K562 (cell line): ENCODE data around the gene HIVEP2. TPM values are rescaled to one million over a fixed set of nuclear protein-coding genes. Genes with fewer than 3 reads are reported as not detected.

ENCODE experiments used
- ATAC-seq: fragments of 200-7000 bp; cut with Tn5 transposase; 3 replicates; pipeline ENCODE4 v1.9.1; 2020; ENCODE audit warnings: moderate library complexity
- BruUV-seq: library from RNA; stranded (reverse); fragments of 400-500 nt; replicated peaks from 2 replicates; lab custom pipeline; 2021; lab: Mats Ljungman, UMichigan
- CTCF ChIA-PET: fragments of 300-600 bp; formaldehyde crosslinking; extraction: SDS; loops from one replicate; lab custom pipeline; 2021; ENCODE audit warnings: low intra/inter-chr PET ratio; lab: Yijun Ruan, JAX
- POLR2A ChIA-PET: fragments of 300-600, 350-650 bp; sonication (Branson Sonifier 250); formaldehyde crosslinking; extraction: SDS; loops from one replicate; lab custom pipeline; 2021; ENCODE audit warnings: antibody characterized with exemption, inconsistent platforms; lab: Yijun Ruan, JAX
- DNase-seq, 4 experiments: peaks; one replicate each; pipeline versions ENCODE4 v3.0.0 to v3.0.0-alpha.2; 2011 to 2018; ENCODE audit warnings: low spot score in 3 of 4, mixed read lengths in 3 of 4; ENCODE audit errors: extremely low read depth in 1 of 4
- FAIRE-seq: peaks from 2 replicates; lab custom pipeline; 2011; peaks lifted over from hg19 to GRCh38; lab: Jason Lieb, UNC
- H2AFZ ChIP-seq: 2 replicates; pipeline ENCODE4 v1.6.0; 2011; ENCODE audit warnings: low read depth, low read length, control low read depth, inconsistent platforms
- H3K27ac ChIP-seq: fragments of 200-600 bp; 3 replicates; pipeline ENCODE4 v1.8.0; 2011; ENCODE audit warnings: low read depth, mild to moderate bottlenecking, control low read depth, inconsistent platforms, low read length, moderate library complexity, mixed read lengths; ENCODE audit errors: extremely low read depth
- H3K27me3 ChIP-seq, 2 experiments: fragments of 300-600 bp in 1 of 2; 2 replicates in 1 of 2; 3 replicates in 1 of 2; pipeline versions ENCODE4 v1.6.0 to v1.8.0; 2011; ENCODE audit warnings: inconsistent platforms in 2 of 2, low read length in 2 of 2, mild to moderate bottlenecking in 1 of 2, mixed read lengths in 1 of 2, moderate library complexity in 1 of 2; ENCODE audit not compliant: control insufficient read depth in 2 of 2, insufficient read depth in 2 of 2
- H3K36me3 ChIP-seq: fragments of 300-600 bp; 3 replicates; pipeline ENCODE4 v1.8.0; 2011; ENCODE audit warnings: mild to moderate bottlenecking, low read length, inconsistent platforms; ENCODE audit not compliant: control insufficient read depth, insufficient read depth
- H3K4me1 ChIP-seq, 2 experiments: fragments of 200-600 bp in 1 of 2; replicated peaks in 1 of 2; 2 replicates in 1 of 2; 3 replicates in 1 of 2; pipeline versions ENCODE4 v1.5.1 to v1.8.0; 2011; ENCODE audit warnings: inconsistent platforms in 2 of 2, low read length in 2 of 2, mild to moderate bottlenecking in 1 of 2, mixed read lengths in 1 of 2, moderate library complexity in 1 of 2; ENCODE audit not compliant: control insufficient read depth in 2 of 2, insufficient read depth in 2 of 2
- H3K4me2 ChIP-seq: 2 replicates; pipeline ENCODE4 v1.6.1; 2011; ENCODE audit warnings: low read length, control low read depth, inconsistent platforms, mixed read lengths; ENCODE audit not compliant: insufficient read depth
- H3K4me3 ChIP-seq: fragments of 200-600 bp; sonication (generic), shearing (Covaris generic); 2 replicates; pipeline ENCODE4 v1.5.1; 2016; ENCODE audit warnings: control low read depth, inconsistent platforms
- H3K79me2 ChIP-seq: fragments of 200-600 bp; 3 replicates; pipeline ENCODE4 v1.8.0; 2011; ENCODE audit warnings: low read length, inconsistent platforms; ENCODE audit not compliant: control insufficient read depth, insufficient read depth
- H3K9ac ChIP-seq, 2 experiments: 2 replicates each; pipeline versions ENCODE4 v1.6.0 to v1.6.1; 2011; ENCODE audit warnings: low read depth in 2 of 2, low read length in 2 of 2, control low read depth in 1 of 2, inconsistent platforms in 1 of 2, mild to moderate bottlenecking in 1 of 2, mixed read lengths in 1 of 2; ENCODE audit not compliant: insufficient read depth in 1 of 2
- H3K9me1 ChIP-seq: one replicate; pipeline ENCODE4 v1.6.0; 2011; ENCODE audit warnings: inconsistent platforms, mild to moderate bottlenecking, low read length, moderate library complexity; ENCODE audit not compliant: control insufficient read depth, insufficient read depth
- H3K9me3 ChIP-seq: replicated peaks from 2 replicates; pipeline ENCODE4 v1.5.1; 2011; ENCODE audit warnings: low read depth, low read length, inconsistent platforms; ENCODE audit not compliant: control insufficient read depth, insufficient read depth
- H4K20me1 ChIP-seq: replicated peaks from 2 replicates; pipeline ENCODE4 v1.6.1; 2011; ENCODE audit warnings: low read length, inconsistent platforms, mixed read lengths; ENCODE audit not compliant: control insufficient read depth, insufficient read depth
- CEBPB ChIP-seq: fragments of 450-650 bp; IDR thresholded peaks from 2 replicates; pipeline ENCODE4 v1.6.1; 2016; ENCODE audit warnings: missing genetic modification characterization, missing compliant biosample characterization
- CREM ChIP-seq: IDR thresholded peaks from 2 replicates; pipeline ENCODE4 v1.6.1; 2014; ENCODE audit warnings: antibody characterized with exemption, low read depth
- MBD1 ChIP-seq: fragments of 250-450 bp; sonication (Bioruptor Pico); IDR thresholded peaks from 2 replicates; pipeline ENCODE4 v1.8.0; 2022; ENCODE audit warnings: inconsistent platforms
- SAP30 ChIP-seq: fragments of 200-600 bp; sonication (generic); IDR thresholded peaks from 2 replicates; pipeline ENCODE4 v1.6.1; 2012; ENCODE audit warnings: borderline replicate concordance, low read depth, mild to moderate bottlenecking, moderate library complexity, low read length, control low read depth, inconsistent platforms; ENCODE audit not compliant: insufficient read depth, poor library complexity, severe bottlenecking
- ZNF707 ChIP-seq: fragments of 250-450 bp; sonication (Bioruptor Pico); conservative IDR thresholded peaks from 2 replicates; pipeline ENCODE4 v1.8.0; 2022; ENCODE audit warnings: inconsistent platforms, mild to moderate bottlenecking, moderate library complexity
- WGBS: fragments of 100-300 bp; shearing (Covaris generic); methylation state at CpG from one replicate; pipeline ENCODE4 v1.1.6; 2016; ENCODE audit warnings: low coverage, mixed read lengths; ENCODE audit not compliant: insufficient coverage; ENCODE audit errors: missing lambda C conversion rate; 5-methylcytosine and 5-hydroxymethylcytosine counted together
- in situ Hi-C: fragments of 300-500 bp; cut with MboI; formaldehyde crosslinking; loops from 4 replicates; pipeline ENCODE4 v1.15.0; 2018; ENCODE audit warnings: inconsistent platforms, mixed read lengths
- intact Hi-C: fragments of 100-400 bp; cut with micrococcal nuclease; formaldehyde crosslinking; loops from 2 replicates; pipeline ENCODE4 v1.14.2; 2022
- polyA plus RNA-seq, 8 experiments: library from polyadenylated mRNA; depleted of rRNA in 4 of 8; stranded (reverse) in 5 of 8; unstranded in 3 of 8; fragments of >200 nt; fragmentation: Nextera tagmentation in 2 of 8; fragmentation: Illumina TruSeq in 1 of 8; extraction: Ambion mirVana in 2 of 8; extraction: Trizol in 1 of 8; gene quantifications; 2 replicates each; pipeline versions ENCODE4 v1.2.1 to v1.2.3, GENCODE V29; 2011 to 2014; ENCODE audit warnings: inconsistent platforms in 1 of 8, missing spikeins in 1 of 8
- total RNA-seq, 7 experiments: library from RNA; depleted of rRNA in 6 of 7; stranded (reverse); fragments of >200 nt in 6 of 7; fragmentation: Illumina TruSeq in 2 of 7; extraction: Trizol in 2 of 7; gene quantifications; 2 replicates each; pipeline versions ENCODE4 v1.2.1 to v1.2.3, GENCODE V29; 2011 to 2021; ENCODE audit warnings: low replicate concordance in 1 of 7

The HIVEP2 gene
- total and polyA plus RNA-seq, 9 of the 15 experiments (the other 6 are each of a cell fraction or from before 2014, with no cell fraction given) = under 0.01 to 1.2 (median 0.31) TPM

DNA sequence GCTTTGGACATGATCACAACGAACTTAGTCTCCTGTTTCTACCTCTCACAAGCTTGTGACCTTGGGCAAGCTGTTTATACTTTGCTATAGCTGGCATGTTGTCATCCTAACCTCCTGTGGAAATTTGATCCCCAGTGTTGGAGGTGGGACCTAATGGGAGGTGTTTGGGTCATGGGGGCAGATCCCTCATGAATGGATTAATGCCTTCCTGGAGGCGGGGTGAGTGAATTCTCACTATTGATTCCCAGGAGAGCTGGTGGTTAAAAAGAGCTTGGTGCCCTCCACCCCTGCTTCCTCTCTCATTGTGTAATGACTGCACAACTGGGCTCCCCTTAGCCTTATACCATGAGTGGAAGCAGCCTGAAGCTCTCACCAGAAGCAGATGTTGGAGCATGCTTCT, 228.9 kb downstream of the HIVEP2 start (continued):
- TF ChIP-seq MBD1 = no peak
- TF ChIP-seq SAP30 = no peak
- no peak for TF ChIP-seq CEBPB (tag)

DNA sequence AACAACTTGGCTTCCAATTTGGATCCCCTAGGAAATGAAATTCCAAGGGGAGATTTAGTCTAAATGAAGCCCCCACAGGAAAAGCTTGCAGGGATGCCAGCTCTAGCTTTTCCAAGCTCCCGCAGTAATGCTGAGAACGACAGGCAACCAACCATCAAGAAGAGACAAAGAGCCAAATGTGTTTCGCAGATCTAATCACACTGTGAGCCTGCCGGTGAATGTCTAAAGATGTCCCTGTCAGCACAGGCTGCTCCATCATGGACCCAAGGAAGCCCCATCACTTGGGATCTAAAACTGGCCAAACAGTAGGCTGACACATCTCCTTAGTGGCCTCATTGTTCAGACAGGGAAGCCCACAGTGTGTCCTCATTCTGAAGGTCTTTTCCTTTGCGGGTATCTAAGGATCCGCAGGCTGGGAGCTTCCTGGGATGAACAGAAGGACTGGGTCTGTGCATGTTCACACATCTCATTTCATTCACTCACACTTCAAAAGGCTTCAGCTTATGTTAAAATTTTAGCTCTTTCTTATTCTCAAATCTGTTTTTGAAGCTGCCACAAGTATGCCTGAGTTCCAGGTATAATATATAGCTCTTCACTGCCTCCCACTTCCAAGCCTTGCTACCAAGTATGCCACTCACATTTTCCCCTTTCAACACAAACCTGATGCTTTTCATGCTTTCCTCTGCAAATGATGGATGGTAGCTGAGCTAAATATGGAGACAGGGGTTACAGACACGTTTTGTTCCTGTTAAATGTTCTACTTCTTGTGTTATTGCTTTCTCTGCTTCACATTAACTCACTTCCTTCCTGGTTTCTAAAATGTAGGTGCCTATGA, 229.8 kb downstream of the HIVEP2 start:
- Histone ChIP-seq H3K79me2 (no peaks in the 10 kb centered on the region), H3K4me1 (no peaks in the 10 kb centered on the region), H3K9ac (no peak overlapping the region), H3K36me3 (no peaks in the 10 kb centered on the region), H3K9me1 (no peaks in the 10 kb centered on the region), H3K9me3 (no peaks in the 10 kb centered on the region), H3K4me2 (no peak overlapping the region), H3K27ac (no peak overlapping the region), H2AFZ (no peak overlapping the region), H3K27me3 (peaks cover 0 to 5% of the 10 kb centered on the region in 2 experiments; a peak in 1 of 5 replicates), H4K20me1 (no peaks in the 10 kb centered on the region), H3K4me3 (no peak overlapping the region)
- no peak for DNase-seq
- FAIRE-seq = no peak
- POLR2A ChIA-PET = no interaction called here
- CTCF ChIA-PET = no interaction called here
- no TSS peak for BruUV-seq
- no peak for ATAC-seq
- intact Hi-C loops = no loop called here
- in situ Hi-C loops = no loop called here
- 2% methylated on average over 7 of the region's 7 CpGs for WGBS
- TF ChIP-seq ZNF707 (CRISPR knock-in tag) (no peak), CREM (no peak)
- TF ChIP-seq, all 486 proteins: peak for 0
